A172 (cell line): Measurements from ENCODE around the gene CDKN2D. TPM values are rescaled to one million over a fixed set of nuclear protein-coding genes. Genes with fewer than 3 reads are reported as not detected.

ENCODE experiments used
- DNase-seq: peaks from one replicate; pipeline ENCODE4 v3.0.0-alpha.2; 2015; ENCODE audit warnings: low spot score
- total RNA-seq: library from RNA; depleted of rRNA; stranded (reverse); fragments of >200 nt; shearing (Covaris generic); gene quantifications from 2 replicates; pipeline ENCODE4 v1.2.3, GENCODE V29; 2014; rRNA removed

CDKN2D gene
- total RNA-seq: 10.6 and 11.3 TPM in 2 replicates

DNA sequence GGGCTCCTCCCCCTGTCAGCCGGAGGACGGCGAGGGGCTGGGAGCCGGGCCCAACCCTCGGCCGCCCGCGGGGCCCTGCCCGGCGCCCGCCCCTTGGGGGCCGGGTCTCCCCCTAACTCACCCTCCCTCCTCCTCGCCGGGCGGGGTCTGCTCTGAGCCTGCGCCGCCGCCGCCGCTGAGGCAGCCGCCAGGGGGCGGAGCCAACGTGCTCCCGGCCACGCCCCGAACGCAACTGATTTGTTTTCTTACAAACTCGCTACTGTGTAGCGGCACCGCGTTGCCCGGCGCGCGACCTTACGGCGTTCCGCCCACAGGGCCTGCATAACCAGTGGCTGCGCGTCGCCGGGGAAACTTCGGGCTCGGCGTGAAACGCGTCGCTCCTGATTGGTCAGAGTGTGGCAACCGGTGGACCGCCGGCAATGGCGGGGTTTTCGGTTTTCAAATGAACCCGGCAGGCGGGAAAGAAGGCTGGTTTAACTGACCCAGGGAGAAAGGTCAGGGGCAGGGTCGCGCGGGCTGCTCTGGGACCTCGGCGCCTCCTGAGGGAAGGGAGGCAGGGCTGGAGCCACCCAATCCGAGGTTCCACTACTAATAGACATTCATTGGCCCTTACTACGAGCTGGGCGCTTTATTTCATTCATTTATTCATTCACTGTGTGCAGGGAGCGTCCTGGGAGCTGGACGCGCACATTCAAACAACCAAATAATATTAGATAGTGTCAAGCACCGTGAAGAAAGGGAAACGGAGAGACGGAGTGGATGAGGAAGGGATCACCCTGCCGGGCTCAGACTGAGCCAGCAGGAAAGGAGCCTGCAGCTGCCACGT, at the start of gene CDKN2D:
TSS of gene CDKN2D (minus strand) at position 154 of the 826 bp plus-strand sequence. CDS start 326 bp downstream, outside the sequence.
- DNase-seq: peak; percentile 98

DNA sequence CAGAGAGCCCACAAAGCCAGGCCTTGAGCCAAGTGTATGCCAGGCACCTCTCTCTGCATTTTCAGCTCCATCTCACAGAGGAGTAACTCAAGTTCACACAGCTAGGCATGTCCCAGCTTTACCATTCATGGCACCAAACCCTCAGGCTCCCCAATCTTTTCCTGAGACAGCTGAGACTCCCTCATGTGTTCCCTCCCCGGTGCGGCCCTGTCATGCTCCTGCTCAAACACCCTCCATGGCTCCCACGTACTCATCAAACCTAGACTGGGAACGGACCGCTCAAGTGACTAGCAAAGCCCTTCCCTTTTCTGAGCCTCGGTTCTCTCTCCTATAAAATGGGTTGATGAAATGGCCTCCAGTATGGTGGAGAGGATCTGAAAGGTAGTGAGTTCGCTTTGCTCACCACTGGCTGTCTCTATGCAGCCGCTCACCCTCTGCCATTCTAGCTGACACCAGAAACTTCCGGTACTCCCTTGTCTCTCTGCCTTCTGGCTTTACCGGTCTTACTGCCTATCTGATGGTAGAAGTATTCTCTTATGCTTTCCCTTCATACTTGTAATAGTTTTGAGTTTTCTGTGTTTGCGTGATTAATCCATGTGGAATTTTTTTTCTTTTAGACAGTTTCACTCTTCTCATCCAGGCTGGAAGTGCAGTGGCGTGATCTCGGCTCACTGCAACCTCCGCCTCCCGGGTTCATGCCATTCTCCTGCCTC, 48.8 kb upstream of the CDKN2D start:
- DNase-seq: peak; percentile 76

DNA sequence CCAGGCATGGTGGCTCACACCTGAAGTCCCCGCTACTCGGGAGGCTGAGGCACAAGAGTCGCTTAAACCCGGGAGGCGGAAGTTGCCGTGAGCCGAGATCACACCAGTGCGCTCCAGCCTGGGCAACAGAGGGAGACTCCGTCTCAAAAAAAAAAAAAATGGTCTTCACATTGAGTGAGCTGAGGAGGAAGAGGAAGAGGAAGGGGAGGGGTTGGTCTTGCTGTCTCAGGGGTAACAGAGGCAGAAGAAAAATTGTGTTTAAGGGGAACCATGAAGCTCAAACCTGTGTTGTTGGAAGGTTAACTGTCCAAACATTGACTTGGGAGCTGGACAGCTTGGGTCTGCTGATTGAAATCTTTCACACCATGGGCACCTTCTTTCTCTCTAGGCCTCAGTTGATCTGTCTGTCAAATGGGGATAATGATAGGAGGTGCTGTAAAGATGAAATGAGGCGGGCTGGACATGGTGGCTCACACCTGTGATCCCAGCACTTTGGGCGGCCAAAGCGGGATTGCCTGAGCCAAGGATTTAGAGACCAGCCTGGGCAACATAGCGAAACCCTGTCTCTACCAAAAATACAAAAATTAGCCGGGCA, 46.7 kb upstream of the CDKN2D start:
- no peak for DNase-seq

GRCh38 chr19:10612499-10613119, 43.8 kb upstream of the CDKN2D start:
- no peak for DNase-seq

DNA sequence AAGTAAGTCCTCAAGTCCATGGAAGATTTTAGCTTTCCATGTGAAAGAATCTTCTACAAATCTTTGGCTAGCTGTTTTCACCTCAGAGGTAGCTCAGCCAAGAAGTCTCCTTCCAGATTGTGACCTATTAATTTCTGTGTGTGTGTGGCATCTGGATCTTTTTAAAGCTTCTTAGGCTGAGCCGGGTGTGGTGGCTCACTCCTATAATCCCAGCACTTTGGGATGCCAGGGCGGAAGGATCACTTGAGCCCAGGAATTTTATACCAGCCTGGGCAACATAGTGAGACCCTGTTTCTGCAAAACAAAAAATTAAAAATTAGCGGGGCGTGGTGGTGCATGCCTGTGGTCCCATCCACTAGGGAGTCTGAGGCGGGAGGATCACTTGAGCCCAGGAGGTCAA, 43.1 kb upstream of the CDKN2D start:
- no peak for DNase-seq

GRCh38 chr19:10604460-10604980, 35.7 kb upstream of the CDKN2D start:
- peak; percentile 48 for DNase-seq

GRCh38 chr19:10603873-10604459, 35.2 kb upstream of the CDKN2D start:
- no peak for DNase-seq

- no peak for DNase-seq
Observed at GRCh38 chr19:10603084-10603872, 34.5 kb upstream of the CDKN2D start.

DNA sequence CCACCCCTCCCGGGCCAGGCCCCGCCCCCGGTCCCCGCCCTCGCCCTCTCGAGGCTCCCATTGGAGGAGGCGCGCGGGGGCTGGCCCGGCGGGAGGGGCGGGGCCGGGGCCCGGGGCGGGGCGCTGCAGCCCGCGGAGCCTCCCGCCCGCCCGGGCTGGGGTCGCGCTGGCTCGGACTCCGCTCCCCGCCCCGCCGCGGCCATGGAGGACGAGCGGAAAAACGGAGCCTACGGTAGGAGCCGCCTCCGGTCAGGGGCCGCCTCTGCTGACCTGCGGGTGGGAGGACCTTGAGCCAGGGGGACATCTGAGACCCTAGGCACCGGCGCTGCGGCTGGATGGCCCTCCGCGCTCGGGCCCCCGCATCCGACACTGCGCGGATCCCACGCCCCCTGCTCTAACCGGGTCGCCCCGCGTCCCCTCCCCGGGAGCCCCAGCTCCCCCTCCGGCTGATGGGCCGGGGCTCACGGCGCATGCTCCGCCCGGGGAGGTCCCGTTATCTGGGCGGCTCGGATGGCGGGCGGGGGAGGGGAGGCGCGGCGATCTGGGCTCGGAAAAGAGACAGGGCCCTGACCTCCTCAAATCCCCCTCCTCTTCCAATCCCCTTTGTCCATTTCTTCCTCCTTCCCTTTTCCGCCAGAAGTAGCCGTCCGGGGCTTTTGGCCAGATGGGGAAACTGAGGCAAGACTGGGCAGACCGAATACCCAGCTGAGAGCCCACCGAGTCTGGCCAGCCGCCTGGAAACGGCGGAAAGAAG, 33.7 kb upstream of the CDKN2D start:
- peak; percentile 44 for DNase-seq

DNA sequence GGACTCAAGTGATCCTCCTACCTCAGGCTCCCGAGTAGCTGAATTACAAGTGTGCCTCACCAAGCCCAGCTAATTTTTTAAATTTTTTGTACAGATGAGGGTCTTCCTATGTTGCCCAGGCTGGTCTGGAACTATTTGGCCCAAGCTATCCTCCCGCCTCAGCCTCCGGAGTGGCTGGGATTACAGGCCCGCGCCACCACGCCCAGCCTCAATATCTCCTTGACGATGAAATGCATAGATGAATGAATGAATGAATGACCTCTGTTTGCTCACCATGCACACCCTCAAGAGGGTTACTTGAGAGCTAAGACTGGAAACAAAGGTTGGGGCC, 33.2 kb upstream of the CDKN2D start:
- no peak for DNase-seq

GRCh38 chr19:10600149-10600548, 31.4 kb upstream of the CDKN2D start:
- DNase-seq: no peak

DNA sequence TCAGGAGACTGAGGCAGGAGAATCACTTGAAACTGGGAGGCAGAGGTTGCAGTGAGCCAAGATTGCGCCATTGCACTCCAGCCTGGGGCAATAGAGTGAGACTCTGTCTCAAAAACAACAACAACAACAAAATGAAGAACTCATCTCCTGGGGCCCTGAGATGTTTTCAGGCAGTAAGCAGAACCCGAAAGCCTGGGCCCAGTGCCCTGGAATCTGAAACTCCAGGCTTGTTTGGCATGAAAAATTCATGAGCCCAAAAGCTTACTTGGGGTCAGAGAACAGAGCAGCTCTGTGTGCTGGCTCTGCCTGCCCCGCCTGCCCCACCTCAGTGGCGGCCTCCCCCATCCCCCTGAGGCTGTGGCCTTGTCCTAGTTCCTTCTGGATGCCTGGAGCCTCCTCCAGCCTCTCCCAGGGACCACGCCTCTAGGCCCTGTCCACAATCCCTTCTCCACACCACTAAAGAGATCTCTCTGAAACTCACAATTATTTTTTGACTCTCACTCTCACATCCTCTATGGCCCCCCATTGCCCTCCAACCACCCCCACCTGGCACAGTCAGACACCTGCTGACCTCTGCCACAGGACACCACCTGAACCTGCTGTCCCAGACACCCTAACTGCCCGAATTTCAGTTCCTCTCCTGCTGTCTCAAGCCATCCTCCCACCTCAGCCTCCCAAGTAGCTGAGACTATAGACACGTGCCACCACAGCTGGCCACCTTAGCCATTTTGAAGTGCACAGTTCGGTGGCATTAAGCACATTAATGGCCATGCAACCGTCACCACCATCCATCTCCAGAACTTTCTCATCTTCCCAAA, 25.2 kb upstream of the CDKN2D start:
- DNase-seq: no peak

- DNase-seq: no peak
Observed at GRCh38 chr19:10593148-10593547, 24.4 kb upstream of the CDKN2D start.

DNA sequence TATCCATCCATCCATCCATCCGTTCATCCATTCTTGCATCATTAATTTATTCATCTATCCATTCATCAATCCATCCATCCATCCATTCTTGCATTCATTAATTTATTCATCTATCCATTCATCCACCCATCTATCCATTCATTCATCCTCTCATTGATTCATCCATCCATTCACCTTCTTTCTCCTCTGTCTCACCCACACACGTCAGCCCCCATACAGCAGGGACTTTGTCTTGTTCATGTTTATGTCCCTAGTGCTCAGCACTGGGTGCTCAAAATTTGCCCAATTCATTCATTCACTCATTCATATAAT, 19.0 kb upstream of the CDKN2D start:
- DNase-seq: no peak

DNA sequence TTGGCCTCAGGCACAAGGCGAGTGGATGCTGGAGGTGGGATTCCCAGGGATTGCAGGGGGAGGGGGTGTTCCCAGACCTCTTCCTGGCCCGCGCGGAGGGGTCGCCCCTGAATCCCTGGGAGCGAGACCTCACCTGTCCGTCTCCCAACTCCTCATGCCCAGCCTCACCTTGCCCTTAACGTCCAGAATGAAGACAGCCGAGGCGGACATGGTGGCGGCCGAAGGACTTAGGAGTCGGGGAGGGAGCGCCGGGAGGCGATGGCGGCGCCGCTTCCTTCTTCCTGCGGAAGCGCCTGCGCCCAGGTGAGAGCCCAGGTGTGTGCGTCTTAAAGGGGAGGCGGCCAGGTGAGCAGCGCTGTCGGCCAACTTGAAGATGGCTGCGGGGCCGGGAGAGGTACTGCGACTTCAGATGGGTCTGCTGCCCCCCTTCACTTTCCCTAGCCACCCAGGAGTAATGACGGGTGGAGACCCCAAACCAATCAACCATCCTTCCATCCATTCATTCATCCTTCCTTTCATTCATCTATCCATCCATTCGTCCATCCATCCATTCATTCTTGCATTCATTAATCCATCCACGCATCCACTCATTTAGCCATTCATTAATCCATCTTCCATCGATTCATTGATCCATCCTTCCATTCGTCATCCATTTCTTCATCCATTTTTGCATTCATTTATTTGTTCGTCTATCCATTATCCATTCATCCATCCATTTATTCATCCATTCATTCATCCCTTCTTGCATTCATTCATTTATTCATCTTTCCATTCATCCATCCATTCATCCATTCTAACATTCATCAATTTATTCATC, 18.5 kb upstream of the CDKN2D start, which contains the start of gene AP1M2:
TSS of gene AP1M2 (minus strand) at position 291 of the 817 bp plus-strand sequence. CDS start at position 210, 81 bp downstream.
- no peak for DNase-seq

GRCh38 chr19:10586396-10586795, 17.6 kb upstream of the CDKN2D start:
- no peak for DNase-seq

- peak; percentile 29 for DNase-seq
Observed at GRCh38 chr19:10583036-10583776, 14.4 kb upstream of the CDKN2D start.

- no peak for DNase-seq
Observed at GRCh38 chr19:10582091-10582490, 13.3 kb upstream of the CDKN2D start.
